CD4-positive, alpha-beta T cell treated with Interferon gamma for 1 hour (primary cell): ENCODE data around the gene CCL13.

Experiments used
- DNase-seq: peaks from one replicate; pipeline ENCODE4 v3.0.0-alpha.2; 2020

CCL13 gene

DNA sequence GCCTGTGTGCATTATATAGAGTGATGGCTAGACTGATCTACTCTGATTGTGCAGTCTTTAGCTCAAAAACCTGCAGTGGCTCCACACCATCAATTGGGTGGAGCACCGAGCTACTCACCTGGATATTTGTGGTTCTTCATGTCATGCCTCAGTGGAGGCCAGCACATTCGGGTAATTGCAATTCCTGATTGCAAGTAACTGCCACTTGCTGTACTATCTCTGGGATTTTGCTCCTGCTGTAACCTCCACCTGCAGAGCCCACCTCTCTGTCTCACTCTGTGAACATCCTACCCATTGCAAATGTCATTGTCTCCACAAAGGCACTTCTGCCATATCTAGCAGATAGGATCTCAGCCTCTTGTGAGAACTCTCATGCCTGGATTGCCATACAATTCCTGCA, 8.5 kb downstream of the CCL13 start:
- DNase-seq: no peak

DNA sequence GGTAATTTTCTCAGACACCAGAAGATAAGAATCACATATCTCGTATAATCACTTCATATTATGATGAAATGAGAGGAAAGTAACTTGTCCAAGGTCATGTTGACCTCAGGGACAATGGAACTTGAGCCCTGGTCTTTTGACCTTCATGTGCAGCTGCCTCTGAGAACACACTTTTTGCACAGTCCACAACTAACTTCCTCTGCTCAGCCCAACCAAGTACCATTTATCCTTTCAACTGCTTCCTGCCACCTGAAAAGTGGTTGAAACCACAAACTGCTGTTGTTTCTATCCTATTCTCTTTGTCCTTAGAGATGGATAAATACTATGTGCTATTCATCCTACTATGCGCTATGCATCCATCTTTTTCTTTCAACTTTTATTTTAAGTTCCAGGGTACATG, 9.1 kb downstream of the CCL13 start:
- DNase-seq: no peak

DNA sequence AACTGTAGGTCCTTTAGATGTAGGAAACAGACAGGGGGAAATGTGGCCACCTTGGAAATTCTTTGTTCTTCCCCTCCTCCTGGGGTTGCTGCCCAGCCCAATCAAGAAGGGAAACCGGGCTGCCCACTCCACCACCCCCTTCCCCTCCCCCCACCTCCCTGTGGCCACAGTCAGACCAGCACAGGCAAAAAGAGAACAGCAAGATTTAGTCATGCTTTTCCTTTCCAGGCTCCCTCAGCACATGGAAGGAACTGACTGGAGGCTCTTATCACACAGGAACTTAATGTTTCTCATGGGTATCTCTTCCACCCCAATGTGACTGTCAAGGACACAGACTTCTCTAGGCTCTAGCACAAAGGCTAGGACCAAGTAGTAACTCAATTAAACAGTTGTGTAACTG, 9.7 kb downstream of the CCL13 start:
- DNase-seq: no peak

DNA sequence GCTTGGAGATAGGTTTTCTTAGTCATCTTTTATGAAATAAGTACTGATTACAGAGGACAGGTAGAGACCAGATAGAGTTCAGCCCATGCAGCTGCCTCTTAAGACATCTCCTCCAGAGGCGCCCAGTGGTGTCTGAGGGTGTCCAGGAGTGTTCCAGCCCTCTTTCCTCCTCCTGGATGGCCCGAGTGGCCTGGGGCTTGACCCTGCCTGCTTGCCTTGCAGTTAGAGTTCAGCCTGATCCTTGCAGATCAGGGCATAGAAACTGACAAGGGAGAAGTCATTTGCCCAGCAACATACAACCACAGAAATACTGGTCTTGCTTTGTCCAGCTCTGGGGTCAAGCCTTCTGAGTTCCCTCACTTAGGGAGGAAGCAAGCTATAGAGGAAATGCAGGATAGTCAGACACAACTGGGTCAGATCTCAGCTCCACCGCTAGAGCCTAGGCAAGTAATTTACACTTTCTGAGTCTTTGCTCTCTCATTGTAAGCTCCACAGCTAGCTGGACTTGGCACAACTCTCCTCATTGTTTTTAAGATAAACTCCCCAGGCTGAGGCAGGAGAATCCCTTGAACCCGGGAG, 10.3 kb downstream of the CCL13 start:
- no peak for DNase-seq

DNA sequence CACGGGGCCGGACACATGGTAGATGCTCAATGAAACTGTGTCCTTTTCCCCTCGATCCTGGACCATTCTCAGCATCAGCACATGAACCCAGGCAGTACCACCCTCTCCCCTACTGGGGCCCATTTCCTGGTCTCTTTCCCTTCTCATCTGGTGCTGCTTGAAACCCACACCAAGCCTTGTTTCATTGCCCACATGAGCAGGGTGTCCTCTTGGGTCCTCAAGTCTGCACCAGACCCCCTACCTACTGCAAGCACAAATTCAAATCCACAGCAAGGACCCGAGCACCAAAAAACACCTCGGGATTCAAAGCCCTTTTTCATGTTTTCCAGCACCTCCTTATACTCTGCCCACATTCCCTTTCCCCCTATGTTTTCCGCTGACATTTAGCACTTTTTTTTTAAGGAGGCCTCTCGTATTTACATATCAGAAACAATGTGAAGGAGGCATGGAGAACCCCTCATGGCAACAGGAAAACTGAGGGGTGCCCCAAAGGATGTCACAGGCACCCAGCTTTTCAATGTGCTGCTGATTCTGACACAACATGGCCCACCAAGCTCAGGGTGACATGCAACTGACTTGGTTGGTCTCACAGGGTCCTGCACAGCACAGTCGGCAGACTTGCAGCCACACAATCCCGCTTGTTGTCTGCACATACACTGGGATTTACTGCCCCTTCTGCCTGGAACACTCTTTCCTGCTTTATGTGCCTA, 11.4 kb downstream of the CCL13 start:
- no peak for DNase-seq

DNA sequence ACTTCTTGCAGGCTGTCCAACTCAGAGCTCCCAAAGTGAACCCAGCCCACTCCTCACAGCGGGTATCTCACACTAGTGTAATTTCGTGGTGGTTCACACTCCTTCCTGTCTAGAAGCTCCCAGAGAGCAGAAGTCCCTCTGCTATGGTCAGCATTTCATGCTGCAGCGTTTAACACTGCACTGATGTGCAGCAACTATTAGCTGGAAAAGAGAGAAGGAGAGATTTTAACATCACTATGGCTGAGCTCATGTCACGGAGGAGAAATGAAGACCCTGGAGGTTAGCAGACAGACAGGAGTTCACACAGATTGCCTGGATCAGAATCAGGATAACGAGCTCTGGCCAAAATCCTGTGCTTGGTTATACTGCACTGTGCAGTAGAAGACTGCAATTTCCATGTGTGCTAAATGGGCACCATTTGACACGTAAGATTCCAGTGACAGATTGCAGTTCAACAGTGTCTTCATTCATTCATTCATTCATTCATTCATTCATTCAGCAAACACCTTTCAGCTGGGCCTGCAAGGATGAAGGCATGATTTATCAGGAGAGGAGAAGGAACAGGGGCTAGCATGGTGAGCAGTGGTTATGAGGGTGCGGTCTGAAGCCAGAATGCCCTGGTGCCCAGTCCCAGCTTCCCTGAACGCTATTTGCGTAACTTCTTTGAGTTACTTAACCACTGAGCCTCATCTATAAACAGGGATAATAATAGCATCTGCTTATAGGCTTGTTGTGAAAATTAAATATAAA, 12.1 kb downstream of the CCL13 start:
- no peak for DNase-seq

DNA sequence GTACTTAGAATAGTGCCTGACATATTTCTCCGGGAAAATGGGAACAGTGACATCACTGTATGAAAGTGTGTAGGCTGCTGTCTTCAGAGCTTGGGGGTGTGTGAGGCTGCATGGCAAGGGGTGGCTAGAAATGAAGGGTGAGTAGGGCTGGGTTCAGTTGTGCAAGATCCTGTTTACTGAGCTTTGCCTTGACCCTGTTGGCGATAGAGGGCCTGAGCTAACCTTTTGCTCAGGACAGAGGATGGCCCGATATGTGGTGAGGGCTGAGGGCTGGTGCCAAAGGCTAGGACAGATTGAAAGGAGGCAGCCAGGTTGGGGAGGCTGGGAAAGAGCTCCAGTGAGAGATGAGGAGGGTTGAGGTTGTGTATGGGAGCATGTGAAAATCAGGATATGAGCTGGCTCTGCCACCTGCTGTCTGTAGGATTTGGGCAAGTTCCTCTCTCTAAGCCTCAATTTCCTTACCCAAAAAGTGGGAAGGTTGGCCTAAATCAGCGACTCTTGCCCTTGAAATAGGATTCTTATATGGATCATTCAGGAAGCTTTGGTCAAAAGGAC, 12.7 kb downstream of the CCL13 start:
- no peak for DNase-seq

DNA sequence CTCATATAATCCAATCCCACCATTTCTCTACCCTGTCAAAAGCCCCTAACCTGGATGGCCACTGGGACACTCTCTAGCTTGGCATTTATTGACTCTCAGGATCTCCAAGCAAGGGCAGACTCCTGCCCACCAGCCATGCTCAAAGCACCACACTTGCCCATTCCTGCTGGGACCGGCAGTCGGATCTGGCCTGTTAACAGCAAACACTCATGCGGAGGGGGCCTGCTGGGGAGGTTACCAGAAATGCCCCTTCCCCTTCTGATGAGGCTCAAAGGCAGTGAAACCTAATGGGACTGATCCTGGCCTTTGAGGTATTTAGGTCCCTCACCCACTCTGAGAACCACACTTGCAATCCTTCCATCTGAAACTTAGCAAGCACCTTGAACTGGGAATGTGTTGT, 13.3 kb downstream of the CCL13 start:
- no peak for DNase-seq

DNA sequence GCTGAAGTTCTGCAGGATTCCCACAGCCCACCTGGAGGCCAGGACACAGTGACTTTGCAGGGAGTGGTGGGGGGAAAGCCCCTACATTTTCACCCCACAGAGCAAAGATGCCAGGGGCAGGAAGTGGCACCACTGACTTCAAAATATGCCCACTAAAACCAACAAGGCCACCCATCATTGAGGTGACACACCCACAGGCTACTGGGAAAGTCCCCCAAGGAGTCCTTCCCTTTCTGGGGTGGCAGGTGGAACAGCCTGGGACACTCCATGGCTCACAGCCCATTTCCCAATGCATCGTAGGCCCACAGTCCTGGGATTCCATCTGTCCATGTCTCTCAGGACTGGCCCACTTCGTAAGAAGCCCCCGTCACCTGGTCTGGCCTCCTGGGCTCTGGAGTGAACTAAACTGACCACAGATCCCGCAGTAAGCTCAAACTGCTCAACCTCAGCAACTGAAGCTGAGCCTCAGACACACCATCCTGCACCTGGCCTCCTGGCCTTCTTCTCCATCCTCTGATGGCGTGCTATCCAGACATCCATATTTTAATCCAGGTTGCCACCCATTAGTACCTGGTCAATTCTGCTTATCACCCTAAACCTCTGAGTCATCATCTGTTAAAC, 14.2 kb downstream of the CCL13 start:
- DNase-seq: no peak

DNA sequence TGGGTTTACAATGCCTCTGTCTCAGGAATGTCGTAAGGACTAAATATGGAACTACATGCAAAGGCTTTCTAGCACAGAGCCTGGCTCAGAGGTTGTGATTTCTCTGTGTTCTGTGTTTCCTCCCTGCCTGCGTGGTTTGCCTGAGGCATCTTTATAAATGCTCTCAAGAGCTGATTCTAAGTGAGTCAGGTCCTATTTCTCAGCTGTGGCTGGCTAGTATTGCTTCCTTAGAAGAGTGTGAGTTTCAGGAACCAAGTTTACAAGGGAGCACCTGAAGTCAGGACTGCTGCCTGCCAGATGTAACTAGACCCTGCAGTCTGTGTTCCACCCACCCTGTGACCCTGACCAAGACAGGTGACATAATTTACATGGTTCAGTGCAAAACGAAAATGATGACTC, 14.7 kb downstream of the CCL13 start:
- DNase-seq: no peak

DNA sequence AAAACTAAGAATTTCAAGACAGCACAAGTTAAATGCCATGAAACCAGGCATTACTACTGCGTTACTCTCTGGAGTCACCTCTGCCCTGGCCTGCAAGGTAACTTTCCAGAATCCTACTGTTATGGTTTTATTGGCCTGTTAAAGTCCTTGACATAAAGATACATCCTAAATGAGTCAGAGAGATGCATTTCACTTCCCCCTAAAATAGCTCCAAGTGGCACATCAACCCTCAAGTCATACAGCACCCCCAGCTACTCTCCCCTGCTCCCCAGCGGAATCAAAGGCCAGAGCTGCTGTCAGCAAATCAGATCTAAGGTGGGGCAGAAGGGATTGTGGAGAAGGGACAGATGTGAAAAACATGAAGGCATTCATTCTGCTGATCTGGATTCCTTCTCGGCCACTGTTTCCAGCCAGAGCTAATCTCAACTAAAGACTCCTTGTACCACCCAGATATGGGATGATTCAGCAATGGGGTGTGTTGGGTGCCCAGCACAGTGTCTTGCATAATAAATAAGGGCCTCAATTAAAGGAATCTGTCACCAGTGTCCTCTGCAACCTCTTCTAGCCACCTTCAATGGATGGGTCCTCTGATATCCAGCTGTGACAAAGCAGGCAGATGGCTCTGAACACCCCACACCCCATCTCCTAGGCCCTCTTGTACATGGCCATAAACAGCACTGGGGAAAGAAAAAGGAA, 15.3 kb downstream of the CCL13 start:
- no peak for DNase-seq

DNA sequence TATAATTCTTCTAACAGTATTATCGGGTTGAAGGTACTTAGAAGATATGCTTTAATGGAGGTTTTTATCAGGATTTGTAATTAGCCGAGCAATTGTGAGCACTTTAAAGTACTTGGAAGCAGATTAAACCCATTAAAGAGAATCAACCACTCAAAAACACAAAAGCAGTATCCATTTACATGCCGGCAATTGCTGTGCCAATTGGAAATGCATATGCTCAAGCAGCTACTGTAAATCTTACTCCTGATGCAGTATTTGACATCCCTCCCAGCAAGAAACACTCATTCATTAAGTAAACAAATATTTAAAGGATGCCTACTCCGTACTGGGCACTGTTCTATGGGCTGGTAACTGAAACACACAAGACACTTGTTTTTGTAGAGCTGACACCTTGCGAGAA, 18.2 kb downstream of the CCL13 start:
- no peak for DNase-seq

DNA sequence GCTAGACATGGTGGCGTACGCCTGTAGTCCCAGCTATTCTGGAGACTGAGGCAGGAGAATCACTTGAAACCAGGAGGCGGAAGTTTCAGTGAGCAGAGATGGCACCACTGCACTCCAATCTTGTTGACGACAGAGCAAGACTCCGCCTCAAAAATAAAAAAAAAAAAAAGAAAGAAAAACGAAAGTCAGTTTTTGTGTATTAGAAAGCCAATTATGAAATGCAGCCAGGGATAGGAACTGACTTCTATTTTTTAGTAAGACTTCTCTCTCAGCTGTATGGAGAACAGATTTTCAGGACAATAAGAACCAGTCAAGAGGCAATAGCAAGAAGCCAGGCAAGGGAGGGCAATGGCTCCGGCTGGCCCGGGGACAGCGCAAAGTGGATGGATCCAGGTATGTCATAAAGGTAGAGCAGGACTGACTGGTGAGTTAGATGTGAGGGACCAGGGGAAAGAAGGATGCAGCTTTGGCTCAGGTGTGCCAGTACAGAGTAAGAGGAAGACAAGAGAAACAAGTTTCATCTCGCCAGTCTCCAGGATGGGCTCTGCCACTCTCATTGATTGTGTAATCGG, 19.2 kb downstream of the CCL13 start:
- no peak for DNase-seq

DNA sequence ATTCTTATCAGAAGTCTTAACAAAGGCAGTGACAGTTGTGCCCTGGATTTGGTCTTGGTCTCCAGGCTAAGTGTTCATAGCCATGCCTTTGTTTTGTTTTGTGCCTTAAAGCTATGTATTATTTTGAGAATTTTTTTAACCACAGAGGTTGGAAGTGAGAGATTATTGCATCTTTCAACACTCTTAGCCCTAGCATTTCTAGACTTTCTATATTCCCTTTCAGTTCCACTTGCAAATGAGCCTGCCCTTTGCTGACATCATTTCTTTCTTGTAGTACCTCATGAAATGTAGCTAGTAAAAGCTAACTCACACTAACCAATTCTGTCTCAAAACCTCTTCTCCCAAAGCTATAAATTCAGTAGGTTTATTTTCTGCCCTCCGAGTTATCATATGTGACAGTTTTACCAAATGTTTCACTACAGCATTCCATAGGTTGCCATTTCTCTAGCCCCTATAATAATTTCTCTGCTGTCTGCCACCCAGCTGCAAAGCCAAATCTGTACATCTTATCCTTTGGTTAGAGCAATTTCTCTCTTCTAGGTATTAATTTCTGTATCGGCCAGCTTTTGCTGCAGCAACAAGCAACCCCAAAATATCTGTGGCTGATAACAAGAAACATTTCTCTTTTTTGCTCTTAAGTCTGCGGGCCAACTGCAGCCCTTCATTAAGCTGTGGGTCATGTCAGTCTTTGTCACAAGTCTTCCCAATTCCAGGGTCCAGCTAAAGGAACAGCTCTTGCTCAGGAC, 21.0 kb downstream of the CCL13 start:
- DNase-seq: no peak

DNA sequence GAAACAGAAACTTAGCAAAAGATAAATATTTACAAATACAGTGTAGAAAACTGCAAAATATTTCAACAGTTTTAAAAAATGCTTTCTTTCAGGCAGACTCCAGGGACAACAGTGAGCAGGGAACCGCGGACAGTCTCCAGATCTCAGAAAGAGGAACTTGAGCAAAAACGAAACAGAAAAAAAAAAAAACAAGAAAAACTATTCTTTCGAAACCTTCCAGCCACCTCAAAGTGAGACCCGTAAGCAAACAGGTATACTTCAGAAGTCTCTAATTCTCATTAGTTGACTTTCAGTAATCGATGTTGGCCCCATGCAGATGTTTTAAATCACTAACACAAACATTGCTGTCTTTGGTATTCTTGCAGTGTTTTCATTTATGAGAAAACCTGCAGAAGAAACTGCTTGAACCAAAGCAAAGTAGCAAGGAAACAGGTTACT, 22.4 kb downstream of the CCL13 start:
- DNase-seq: peak; percentile 33

DNA sequence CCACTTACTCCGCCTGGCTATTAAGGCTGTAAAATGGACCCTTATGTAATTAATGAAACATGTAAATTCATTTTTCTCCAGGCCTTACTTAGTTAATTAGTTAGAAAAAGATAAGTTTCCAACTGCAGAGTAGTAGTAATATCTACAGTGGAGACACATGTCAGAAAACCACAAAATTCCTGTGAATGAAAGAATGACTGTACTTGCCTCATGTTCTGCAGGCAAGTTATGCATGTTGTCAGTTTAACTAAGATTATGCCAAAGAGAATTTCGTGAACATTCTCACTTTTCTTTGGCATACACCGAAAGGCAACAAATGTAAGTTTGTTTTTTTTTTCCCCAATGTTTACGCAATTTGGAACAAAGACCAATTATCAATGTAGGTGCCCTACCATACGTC, 23.6 kb downstream of the CCL13 start:
- DNase-seq: no peak

DNA sequence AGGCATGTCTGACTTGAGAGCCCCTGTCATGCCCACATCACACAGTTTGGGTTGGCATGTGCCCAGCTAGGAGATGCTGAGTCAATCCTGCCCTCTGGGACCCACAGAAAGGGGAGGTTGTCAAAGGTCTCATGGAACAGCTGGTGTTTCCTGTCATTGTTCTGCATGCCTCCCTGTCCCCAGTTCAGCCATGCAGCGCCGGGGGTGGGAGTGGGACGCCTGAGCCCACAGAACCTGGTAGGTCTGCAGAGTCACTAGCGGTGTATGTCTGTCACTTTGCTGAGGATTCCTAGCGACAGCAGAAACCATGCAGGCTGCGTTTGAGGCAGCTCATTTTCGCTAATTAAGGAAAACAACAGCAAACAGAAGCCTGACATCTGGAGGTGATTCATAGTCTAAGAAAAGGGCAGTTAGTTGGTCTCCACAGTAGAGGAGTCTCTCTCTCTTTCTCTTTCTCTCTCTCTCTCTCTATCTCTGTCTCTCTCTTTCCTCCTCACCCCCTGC, 26.4 kb downstream of the CCL13 start:
- DNase-seq: no peak

DNA sequence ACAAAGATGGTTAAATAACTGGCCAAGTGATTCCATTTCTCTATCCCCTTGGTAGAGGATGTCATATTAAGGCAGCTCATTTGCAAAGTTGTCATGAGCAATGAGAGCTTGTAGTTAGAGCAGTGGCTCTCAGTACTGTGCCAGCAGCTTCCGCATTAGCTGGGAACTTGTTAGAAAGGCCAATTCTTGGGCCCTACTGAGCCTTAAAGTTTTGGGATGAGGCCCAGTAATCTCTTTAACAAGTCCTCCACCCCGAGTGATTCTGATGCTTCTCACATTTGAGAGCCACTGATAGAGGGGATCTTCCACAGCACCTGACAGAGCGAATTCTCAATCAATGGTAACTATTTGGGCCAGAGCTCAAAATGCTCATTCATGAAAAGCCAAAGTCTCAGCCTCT, 26.9 kb downstream of the CCL13 start:
- DNase-seq: no peak

DNA sequence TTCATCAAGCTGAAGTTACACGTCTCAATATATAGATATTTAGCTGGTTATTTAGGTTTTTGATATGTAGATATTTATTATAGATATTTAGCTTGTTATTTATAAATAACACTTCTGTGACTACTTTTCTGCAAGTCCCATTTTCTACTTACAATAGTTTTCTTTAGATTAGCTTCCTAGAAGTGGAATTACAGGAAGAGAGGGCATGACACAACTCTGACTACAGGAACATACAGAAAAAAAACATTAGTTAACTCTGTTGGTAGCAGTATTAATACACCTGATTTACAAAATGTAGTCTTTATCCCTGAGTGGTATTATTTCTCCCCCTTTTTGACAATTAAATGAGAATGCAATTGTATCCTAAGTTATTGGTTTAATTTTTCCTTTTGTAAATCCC, 28.0 kb downstream of the CCL13 start:
- DNase-seq: no peak

DNA sequence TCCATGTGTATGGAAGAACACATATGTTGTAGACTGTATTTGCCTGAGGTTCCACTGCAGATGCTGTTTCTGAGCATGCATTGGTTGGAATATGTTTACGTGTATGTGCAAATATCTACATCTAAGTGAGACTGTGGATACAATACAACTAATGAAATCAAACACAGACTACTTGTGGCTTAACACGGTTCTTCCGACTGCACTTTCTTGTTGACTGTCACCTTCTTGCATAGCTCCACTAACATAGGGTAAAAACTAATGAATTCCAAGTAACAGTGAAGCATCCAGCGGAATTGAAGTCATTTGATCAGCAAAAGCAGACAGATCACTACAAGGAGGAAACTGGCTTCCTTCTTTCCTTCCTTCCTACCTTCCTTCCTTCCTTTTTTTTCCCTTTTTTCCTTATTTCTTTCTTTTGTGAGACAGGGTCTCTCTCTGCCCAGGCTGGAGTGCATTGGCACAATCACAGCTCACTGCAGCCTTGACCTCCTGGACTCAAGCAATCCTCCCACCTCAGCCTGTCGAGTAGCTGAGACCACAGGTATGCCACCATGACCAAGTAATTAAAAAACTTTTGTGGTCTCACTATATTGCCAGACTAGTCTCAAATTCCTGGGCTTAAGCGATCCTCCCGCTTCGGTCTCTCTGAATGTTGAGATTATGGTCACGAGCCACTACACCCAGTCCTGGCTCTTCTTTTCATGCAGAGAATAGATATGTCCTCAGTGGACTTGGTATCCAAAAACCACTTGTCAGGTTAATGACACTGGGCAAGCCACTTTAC, 28.7 kb downstream of the CCL13 start:
- DNase-seq: no peak

DNA sequence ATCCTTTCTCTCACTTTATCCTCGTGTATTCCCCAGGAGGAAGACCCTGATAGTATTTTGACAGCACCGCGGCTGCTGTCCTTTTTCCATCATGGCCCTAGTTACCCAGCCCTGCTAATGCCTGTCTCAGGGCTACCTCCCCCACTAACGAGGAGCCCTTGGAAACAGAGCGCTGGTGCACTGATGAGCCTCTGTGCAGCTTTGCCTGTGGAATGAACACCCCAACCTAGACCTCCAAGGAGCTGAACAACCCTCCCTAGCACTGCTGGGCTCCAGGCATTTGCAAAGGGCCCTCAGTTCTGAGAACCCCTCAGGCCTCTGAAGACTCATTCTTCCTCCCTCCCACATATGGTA, 30.0 kb downstream of the CCL13 start:
- DNase-seq: no peak
